Neural progenitor cell (in vitro differentiated cells): ENCODE results near the gene TTLL12.

Experiments
- EZH2 ChIP-seq: fragments of 200-600 bp; sonication (generic); IDR thresholded peaks from 2 replicates; pipeline ENCODE4 v1.6.1; 2017; ENCODE audit warnings: antibody characterized with exemption, mild to moderate bottlenecking, moderate library complexity
- EZH2phosphoT487 ChIP-seq: fragments of 200-600 bp; sonication (generic); IDR thresholded peaks from 2 replicates; pipeline ENCODE4 v1.6.1; 2017; ENCODE audit warnings: antibody characterized with exemption
- TF ChIP-seq, protein P1 (sequence below): fragments of 200-600 bp; sonication (generic); IDR thresholded peaks from 2 replicates; pipeline ENCODE4 v1.5.1; 2017; ENCODE audit warnings: antibody characterized with exemption, mild to moderate bottlenecking

DNA sequence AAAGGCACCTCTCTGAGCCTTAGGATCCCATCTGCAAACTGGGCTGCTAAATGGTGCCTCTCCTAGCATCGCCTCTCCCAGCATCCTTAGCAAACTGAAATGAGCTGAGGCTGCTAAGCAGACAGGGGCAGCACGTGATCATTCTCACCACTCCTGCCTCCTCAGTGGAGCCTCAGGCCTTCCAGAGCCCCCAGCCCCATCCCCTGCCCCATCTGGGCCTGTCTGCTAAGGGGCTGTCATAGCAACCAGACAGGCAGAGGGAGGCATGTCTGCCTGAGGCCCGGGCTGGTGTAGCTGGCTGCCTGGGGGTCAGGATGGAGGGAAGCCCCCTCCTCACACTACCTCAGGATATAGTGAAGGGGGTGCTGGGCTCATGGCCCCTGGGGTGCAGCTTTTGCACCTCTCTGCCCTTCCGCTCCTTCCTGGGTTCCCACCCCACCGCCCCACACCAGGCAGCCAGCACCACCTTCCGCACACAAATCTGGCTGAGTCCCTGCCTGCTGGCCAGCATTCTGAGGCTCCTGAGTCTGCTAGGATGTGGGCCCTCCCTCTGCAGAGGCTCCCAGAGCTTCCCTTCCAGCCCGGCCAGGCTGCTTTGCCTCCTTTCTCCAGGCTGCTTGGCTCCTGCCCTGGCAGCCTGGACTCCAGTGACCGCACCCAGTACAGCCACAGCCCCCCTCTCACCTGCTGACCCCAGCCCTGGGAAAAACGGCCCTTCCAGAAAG, 47.5 kb upstream of the TTLL12 start:
- TF ChIP-seq, protein P1, sequence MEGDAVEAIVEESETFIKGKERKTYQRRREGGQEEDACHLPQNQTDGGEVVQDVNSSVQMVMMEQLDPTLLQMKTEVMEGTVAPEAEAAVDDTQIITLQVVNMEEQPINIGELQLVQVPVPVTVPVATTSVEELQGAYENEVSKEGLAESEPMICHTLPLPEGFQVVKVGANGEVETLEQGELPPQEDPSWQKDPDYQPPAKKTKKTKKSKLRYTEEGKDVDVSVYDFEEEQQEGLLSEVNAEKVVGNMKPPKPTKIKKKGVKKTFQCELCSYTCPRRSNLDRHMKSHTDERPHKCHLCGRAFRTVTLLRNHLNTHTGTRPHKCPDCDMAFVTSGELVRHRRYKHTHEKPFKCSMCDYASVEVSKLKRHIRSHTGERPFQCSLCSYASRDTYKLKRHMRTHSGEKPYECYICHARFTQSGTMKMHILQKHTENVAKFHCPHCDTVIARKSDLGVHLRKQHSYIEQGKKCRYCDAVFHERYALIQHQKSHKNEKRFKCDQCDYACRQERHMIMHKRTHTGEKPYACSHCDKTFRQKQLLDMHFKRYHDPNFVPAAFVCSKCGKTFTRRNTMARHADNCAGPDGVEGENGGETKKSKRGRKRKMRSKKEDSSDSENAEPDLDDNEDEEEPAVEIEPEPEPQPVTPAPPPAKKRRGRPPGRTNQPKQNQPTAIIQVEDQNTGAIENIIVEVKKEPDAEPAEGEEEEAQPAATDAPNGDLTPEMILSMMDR: no peak
- no peak for TF ChIP-seq EZH2phosphoT487
- no peak for TF ChIP-seq EZH2
